ENCODE measurements around the gene PPP2R5E.
"Not testable (repeated sequence)": the region's sequence is repeated elsewhere in the genome, so short reads cannot be mapped to it uniquely, and the experiment has no call there.

PPP2R5E gene

GRCh38 chr14:63375769-63376168 lies 167.4 kb downstream of the PPP2R5E start:
- no peak for DNase-seq (ENCODE audit: low spot score)

DNA sequence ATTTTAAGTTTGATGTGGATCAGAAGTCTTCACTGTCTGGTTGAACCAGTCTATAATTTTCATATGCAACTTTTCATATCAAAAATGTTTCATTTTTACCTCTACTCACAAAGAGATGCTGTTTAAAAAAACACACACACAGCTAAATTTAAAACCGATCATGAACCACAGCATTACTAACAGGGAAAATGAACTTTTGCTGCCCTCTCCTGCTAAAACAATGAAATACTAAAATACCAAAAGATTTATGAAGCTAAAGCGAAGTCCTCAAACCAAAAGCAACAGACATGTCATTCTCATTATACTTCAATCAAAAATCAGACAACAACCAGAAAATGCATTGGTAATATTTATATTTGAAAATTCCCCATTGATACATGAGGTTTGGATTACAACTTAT lies 171.6 kb downstream of the PPP2R5E start:
- DNase-seq (ENCODE audit: low spot score), result not testable (repeated sequence)

DNA sequence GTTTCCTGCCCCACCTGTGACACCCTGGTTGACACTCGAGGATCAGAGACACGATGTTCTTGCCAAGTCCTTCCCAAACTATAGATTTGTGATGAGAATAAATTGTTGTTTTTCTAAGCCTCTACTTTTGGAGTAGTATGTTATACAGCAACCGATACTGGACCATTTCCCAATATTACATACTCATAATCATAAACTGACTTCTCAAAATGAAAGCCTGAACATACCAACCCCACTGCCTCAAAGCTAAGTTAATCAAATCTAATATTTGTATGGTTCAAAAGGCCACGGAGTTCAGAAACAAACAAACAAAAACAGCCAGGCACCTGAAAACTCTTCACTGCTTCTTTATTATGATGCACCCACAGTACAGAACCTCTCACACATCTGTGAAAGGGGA lies 172.1 kb downstream of the PPP2R5E start:
- no peak for DNase-seq (ENCODE audit: low spot score)

DNA sequence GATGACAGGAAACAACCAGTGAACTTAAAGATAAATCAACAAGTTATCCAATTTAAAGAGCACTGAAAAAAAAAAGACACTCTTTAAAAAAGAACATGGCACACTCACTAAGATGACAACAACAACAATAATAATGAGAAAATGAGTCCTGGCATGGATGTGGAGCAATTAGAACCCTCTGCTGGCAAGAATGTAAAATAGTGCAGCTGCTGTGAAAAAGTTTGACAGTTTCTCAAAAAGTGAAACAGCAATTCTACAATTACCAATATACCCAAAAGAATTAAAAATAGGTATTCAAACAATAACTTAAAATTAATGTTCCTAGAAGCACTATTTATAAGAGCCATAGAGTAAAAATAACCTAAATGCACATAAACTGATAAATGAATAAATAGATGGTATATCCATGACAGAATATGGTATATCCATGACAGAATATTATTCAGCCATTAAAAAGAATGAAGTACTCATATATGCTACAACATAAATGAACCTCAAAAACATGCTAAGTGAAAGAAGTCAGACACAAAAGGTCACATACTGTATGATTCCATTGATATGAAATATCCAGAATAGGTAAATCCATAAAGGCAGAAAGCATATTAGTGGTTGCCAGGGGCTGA lies 175.3 kb downstream of the PPP2R5E start:
- no peak for DNase-seq (ENCODE audit: low spot score)

GRCh38 chr14:63362389-63362819 lies 180.8 kb downstream of the PPP2R5E start:
- no peak for DNase-seq (ENCODE audit: low spot score)

DNA sequence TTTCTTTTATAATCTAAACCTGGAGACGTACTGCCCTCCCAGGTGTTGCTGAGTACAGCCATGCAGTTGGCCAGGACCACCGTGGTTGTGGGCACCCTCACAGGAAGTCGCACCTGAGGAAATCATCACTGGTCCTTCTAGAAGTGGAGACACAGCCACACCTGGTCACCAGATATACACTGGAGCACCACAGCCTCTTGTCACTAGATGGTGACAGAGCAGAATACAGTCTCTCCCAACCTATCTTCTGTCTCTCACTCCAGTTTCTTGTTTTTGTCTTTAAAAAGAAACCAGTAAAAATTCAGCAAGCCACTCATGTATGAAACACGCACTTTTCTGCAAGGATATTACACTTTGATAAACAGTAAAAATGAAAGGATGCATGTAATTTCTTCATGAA lies 181.4 kb downstream of the PPP2R5E start:
- DNase-seq (ENCODE audit: low spot score), result no peak

DNA sequence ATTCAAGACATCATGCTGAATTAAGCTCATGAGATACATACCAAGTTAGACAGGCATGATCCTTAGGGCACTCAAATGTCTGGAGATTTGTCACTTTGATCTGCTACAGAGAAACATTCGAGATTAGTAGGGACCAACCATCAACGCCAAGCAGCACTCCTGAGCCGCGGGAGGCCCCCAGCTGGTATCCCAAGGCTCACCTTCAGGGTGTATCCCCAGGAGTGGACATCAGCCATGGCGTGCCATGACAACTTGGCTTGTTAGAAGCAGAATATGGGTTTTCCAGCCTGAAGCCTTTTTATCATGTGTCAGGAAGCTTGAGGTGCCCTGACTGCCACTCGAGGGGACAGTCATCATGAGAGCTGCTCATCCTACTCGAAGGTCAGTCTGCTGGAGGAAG lies 185.3 kb downstream of the PPP2R5E start:
- no peak for DNase-seq (ENCODE audit: low spot score)

DNA sequence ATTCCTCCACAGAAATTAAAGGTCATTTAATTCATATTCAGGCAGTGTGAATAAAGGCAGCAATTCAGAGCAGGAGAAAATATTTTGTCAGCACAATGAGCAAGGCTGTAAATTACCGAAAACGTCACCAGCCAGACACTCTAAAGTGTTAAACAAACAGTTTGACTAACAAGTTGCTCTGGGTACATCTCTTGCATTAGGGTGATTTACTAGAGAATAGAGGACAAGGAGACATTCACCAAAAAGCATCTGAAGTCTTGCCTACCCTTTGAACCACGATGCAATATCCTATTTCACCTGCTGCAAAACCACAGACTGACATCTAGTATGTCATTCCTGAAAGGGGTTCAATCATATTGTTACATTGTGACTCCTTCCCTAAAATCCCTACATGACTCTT lies 197.4 kb downstream of the PPP2R5E start:
- DNase-seq (ENCODE audit: low spot score), result no peak

- DNase-seq (ENCODE audit: low spot score), result no peak
These were observed 198.8 kb downstream of the PPP2R5E start for GRCh38 chr14:63344336-63344735.

GRCh38 chr14:63343878-63344277 lies 199.3 kb downstream of the PPP2R5E start:
- no peak for DNase-seq (ENCODE audit: low spot score)

DNA sequence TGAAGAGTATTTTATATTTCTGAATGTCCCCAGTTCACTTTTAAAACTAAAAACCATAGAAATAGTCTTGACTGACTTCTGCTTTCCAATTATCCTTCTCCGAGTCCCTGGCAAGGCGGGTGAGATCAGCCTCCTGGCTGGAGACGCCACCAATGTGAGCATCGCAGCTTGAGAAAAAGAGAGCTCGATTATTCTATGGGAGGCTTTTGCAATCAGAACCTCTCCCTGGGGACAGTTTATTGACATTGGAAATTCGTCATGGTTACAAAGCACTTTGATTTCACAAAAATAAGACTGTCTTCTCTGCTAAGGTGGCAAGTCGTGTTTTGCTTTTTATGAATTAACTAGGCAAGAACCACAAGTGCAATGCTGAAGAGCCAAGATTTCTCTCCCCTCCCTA lies 200.8 kb downstream of the PPP2R5E start:
- no peak for DNase-seq (ENCODE audit: low spot score)

- DNase-seq (ENCODE audit: low spot score), result no peak
These were observed 214.1 kb downstream of the PPP2R5E start for GRCh38 chr14:63328787-63329737.

DNA sequence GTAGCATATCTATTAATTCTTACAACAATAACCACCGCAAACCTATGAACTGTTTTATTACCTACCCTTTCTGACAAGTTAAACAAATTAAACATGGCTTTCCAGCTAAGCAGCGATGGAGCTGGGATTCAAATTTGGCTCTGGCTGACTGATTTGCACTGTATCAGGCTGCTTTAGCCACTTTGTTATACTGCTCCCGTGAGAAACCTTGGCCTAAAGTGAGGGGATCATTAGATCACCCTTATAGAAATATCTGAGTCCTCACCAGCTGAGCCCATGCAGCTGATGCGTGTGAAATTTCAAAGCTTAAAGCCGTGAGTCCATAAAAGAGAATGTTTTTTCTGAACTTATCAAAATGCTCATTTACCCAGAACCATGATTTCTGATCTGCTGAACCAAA lies 216.3 kb downstream of the PPP2R5E start:
- no peak for DNase-seq (ENCODE audit: low spot score)

DNA sequence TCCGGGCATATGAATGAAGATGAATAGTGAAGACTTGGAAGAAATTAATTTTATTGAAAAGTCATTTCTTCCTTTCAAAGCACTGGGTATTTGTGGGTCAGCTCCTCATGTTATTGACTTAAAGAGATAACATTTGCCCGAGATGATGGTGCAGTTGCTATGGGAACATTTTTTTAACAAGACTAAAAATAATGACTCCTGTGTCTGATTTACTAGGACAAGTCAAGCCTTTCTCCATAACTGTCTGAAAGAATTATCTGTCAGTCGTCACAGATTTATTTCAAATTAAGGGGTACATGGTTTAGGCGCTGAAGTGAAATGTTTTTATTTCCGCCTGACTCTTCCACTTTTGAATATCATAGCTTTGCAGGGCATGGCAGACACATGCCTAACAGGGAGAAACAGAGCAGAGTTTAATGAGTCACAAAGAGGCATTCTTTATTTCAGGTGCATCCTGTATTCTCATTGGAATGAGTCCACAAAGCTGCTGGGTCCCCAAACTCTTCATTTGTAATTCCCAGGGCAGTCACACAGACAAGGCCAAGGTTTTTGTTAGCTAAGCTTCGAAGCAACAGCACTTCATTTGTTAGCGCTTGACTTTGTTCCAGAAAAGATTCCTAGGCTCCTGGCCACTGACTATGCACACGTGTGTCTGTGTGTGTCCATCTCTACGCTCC lies 220.1 kb downstream of the PPP2R5E start:
- no peak for DNase-seq (ENCODE audit: low spot score)

GRCh38 chr14:63322472-63322871 lies 220.7 kb downstream of the PPP2R5E start:
- no peak for DNase-seq (ENCODE audit: low spot score)

Measured in ecto neural progenitor cell (in vitro differentiated cells).